ENCODE results near the gene SEMA3B. TPM values are rescaled to one million over a fixed set of nuclear protein-coding genes. Genes with fewer than 3 reads are reported as not detected.

The SEMA3B gene
- total and polyA plus RNA-seq, 2 experiments from 2014 or later, result 2.4 to 3.3 TPM

DNA sequence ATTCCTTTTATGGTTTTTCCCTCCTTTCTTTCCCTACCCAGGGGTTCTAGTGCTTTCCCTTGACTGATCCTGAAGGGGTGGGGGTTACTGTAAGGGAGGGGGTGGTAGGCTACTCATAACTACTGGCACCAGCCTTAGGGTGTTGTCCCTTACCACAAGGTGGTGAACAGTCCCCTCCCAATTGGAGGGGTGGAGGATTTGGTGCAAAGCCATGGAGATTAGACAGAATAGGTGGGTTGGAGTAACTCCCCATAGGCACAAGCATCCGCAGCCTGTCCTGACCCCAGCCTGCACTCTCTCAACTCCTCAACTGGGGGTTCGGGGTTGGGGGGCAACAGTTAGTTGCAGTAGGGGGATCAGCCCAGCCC is 56.1 kb downstream of the SEMA3B start:
- Histone ChIP-seq H3F3A (replicated peaks; ENCODE audit: low read depth) (peaks cover 37% of the 10 kb centered on the region; the same call in 1 of the 2 replicates), H3K79me2 (replicated peaks; ENCODE audit: insufficient read depth) (peaks cover 21% of the 10 kb centered on the region), H3K9me2 (ENCODE audit: insufficient read depth) (no peaks in the 10 kb centered on the region), H3K4me2 (no peak overlapping the region), H3K27me3 (ENCODE audit: insufficient read depth) (no peaks in the 10 kb centered on the region), H3K27ac (ENCODE audit: low read depth) (no peak overlapping the region), H4K20me1 (replicated peaks; ENCODE audit: insufficient read depth) (peaks cover 10% of the 10 kb centered on the region; the same call in 1 of the 2 replicates), H2AFZ (no peak overlapping the region), H3K36me3 (ENCODE audit: insufficient read depth) (no peaks in the 10 kb centered on the region; the same call in 1 of the 2 replicates), H3K4me3 (no peak overlapping the region), H3K4me1 (ENCODE audit: insufficient read depth) (peaks cover 23% of the 10 kb centered on the region)
- Mint-ChIP-seq H3K4me1 (peaks cover 35% of the 10 kb centered on the region), H3K27ac (0 out of 2 replicates have a peak overlapping the region, but pooled peaks have one; percentile 34), H3K36me3 (ENCODE audit: low read depth) (peaks cover 25% of the 10 kb centered on the region), H3K4me3 (peak overlapping the region; percentile 38; the same call in 1 of the 3 replicates), H3K27me3 (ENCODE audit: insufficient read depth, low read depth, poor library complexity) (peaks cover 16% of the 10 kb centered on the region), H3K9me3 (no peaks in the 10 kb centered on the region)
- TF ChIP-seq NANOG (IDR thresholded peaks at IDR 0.05; ENCODE audit: borderline replicate concordance) (no peak), POLR2AphosphoS5 (IDR thresholded peaks at IDR 0.05; ENCODE audit: low read depth) (no peak)
- TF ChIP-seq, protein P1, sequence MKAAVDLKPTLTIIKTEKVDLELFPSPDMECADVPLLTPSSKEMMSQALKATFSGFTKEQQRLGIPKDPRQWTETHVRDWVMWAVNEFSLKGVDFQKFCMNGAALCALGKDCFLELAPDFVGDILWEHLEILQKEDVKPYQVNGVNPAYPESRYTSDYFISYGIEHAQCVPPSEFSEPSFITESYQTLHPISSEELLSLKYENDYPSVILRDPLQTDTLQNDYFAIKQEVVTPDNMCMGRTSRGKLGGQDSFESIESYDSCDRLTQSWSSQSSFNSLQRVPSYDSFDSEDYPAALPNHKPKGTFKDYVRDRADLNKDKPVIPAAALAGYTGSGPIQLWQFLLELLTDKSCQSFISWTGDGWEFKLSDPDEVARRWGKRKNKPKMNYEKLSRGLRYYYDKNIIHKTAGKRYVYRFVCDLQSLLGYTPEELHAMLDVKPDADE (IDR thresholded peaks at IDR 0.05), result no peak
- TF ChIP-seq, protein P2, sequence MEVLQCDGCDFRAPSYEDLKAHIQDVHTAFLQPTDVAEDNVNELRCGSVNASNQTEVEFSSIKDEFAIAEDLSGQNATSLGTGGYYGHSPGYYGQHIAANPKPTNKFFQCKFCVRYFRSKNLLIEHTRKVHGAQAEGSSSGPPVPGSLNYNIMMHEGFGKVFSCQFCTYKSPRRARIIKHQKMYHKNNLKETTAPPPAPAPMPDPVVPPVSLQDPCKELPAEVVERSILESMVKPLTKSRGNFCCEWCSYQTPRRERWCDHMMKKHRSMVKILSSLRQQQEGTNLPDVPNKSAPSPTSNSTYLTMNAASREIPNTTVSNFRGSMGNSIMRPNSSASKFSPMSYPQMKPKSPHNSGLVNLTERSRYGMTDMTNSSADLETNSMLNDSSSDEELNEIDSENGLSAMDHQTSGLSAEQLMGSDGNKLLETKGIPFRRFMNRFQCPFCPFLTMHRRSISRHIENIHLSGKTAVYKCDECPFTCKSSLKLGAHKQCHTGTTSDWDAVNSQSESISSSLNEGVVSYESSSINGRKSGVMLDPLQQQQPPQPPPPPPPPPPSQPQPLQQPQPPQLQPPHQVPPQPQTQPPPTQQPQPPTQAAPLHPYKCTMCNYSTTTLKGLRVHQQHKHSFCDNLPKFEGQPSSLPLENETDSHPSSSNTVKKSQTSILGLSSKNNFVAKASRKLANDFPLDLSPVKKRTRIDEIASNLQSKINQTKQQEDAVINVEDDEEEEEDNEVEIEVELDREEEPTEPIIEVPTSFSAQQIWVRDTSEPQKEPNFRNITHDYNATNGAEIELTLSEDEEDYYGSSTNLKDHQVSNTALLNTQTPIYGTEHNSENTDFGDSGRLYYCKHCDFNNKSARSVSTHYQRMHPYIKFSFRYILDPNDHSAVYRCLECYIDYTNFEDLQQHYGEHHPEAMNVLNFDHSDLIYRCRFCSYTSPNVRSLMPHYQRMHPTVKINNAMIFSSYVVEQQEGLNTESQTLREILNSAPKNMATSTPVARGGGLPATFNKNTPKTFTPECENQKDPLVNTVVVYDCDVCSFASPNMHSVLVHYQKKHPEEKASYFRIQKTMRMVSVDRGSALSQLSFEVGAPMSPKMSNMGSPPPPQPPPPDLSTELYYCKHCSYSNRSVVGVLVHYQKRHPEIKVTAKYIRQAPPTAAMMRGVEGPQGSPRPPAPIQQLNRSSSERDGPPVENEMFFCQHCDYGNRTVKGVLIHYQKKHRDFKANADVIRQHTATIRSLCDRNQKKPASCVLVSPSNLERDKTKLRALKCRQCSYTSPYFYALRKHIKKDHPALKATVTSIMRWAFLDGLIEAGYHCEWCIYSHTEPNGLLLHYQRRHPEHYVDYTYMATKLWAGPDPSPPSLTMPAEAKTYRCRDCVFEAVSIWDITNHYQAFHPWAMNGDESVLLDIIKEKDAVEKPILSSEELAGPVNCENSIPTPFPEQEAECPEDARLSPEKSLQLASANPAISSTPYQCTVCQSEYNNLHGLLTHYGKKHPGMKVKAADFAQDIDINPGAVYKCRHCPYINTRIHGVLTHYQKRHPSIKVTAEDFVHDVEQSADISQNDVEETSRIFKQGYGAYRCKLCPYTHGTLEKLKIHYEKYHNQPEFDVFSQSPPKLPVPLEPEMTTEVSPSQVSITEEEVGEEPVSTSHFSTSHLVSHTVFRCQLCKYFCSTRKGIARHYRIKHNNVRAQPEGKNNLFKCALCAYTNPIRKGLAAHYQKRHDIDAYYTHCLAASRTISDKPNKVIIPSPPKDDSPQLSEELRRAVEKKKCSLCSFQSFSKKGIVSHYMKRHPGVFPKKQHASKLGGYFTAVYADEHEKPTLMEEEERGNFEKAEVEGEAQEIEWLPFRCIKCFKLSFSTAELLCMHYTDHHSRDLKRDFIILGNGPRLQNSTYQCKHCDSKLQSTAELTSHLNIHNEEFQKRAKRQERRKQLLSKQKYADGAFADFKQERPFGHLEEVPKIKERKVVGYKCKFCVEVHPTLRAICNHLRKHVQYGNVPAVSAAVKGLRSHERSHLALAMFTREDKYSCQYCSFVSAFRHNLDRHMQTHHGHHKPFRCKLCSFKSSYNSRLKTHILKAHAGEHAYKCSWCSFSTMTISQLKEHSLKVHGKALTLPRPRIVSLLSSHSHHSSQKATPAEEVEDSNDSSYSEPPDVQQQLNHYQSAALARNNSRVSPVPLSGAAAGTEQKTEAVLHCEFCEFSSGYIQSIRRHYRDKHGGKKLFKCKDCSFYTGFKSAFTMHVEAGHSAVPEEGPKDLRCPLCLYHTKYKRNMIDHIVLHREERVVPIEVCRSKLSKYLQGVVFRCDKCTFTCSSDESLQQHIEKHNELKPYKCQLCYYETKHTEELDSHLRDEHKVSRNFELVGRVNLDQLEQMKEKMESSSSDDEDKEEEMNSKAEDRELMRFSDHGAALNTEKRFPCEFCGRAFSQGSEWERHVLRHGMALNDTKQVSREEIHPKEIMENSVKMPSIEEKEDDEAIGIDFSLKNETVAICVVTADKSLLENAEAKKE (CRISPR knock-in tag; IDR thresholded peaks at IDR 0.05), result no peak
- TF ChIP-seq, protein P3, sequence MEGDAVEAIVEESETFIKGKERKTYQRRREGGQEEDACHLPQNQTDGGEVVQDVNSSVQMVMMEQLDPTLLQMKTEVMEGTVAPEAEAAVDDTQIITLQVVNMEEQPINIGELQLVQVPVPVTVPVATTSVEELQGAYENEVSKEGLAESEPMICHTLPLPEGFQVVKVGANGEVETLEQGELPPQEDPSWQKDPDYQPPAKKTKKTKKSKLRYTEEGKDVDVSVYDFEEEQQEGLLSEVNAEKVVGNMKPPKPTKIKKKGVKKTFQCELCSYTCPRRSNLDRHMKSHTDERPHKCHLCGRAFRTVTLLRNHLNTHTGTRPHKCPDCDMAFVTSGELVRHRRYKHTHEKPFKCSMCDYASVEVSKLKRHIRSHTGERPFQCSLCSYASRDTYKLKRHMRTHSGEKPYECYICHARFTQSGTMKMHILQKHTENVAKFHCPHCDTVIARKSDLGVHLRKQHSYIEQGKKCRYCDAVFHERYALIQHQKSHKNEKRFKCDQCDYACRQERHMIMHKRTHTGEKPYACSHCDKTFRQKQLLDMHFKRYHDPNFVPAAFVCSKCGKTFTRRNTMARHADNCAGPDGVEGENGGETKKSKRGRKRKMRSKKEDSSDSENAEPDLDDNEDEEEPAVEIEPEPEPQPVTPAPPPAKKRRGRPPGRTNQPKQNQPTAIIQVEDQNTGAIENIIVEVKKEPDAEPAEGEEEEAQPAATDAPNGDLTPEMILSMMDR (conservative IDR thresholded peaks at IDR 0.05; ENCODE audit: low read depth in 2 of 2), result no peak
- TF ChIP-seq, protein P4, sequence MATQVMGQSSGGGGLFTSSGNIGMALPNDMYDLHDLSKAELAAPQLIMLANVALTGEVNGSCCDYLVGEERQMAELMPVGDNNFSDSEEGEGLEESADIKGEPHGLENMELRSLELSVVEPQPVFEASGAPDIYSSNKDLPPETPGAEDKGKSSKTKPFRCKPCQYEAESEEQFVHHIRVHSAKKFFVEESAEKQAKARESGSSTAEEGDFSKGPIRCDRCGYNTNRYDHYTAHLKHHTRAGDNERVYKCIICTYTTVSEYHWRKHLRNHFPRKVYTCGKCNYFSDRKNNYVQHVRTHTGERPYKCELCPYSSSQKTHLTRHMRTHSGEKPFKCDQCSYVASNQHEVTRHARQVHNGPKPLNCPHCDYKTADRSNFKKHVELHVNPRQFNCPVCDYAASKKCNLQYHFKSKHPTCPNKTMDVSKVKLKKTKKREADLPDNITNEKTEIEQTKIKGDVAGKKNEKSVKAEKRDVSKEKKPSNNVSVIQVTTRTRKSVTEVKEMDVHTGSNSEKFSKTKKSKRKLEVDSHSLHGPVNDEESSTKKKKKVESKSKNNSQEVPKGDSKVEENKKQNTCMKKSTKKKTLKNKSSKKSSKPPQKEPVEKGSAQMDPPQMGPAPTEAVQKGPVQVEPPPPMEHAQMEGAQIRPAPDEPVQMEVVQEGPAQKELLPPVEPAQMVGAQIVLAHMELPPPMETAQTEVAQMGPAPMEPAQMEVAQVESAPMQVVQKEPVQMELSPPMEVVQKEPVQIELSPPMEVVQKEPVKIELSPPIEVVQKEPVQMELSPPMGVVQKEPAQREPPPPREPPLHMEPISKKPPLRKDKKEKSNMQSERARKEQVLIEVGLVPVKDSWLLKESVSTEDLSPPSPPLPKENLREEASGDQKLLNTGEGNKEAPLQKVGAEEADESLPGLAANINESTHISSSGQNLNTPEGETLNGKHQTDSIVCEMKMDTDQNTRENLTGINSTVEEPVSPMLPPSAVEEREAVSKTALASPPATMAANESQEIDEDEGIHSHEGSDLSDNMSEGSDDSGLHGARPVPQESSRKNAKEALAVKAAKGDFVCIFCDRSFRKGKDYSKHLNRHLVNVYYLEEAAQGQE (IDR thresholded peaks at IDR 0.05; ENCODE audit: unreplicated experiment), result no peak
- DNase-seq (ENCODE audit: low spot score) (no peak), ATAC-seq (no peak)
